Measurements from ENCODE around the gene GALM.

The GALM gene

GRCh38 chr2:38775097-38775920 lies 109.4 kb downstream of the GALM start:
- DNase-seq = no peak

GRCh38 chr2:38775921-38776225 lies 110.0 kb downstream of the GALM start:
- no peak for DNase-seq

GRCh38 chr2:38776531-38776930 lies 110.6 kb downstream of the GALM start:
- DNase-seq = no peak

- no peak for DNase-seq
These were observed 112.8 kb downstream of the GALM start for GRCh38 chr2:38778687-38779082.

GRCh38 chr2:38783586-38783985 lies 117.7 kb downstream of the GALM start:
- no peak for DNase-seq

All from fibroblast of skin of scalp (primary cell).